HG03025 (cell line): Measurements from ENCODE around the gene RNF212.
"Not testable (repeated sequence)": the region's sequence is repeated elsewhere in the genome, so short reads cannot be mapped to it uniquely, and the experiment has no call there.

Source experiments
- ATAC-seq: cut with Tn5 transposase; IDR thresholded peaks from one replicate; pipeline ENCODE4 v1.9.1; 2021; ENCODE audit warnings: mild to moderate bottlenecking, moderate library complexity; ENCODE audit not compliant: unreplicated experiment, low FRiP score

Gene RNF212

GRCh38 chr4:1072830-1073446 is 40.4 kb downstream of the RNF212 start:
- no peak for ATAC-seq

GRCh38 chr4:1069394-1069793 is 44.0 kb downstream of the RNF212 start:
- ATAC-seq: no peak

GRCh38 chr4:1065732-1066131 is 47.6 kb downstream of the RNF212 start:
- no peak for ATAC-seq

GRCh38 chr4:1062419-1062818 is 50.9 kb downstream of the RNF212 start:
- no peak for ATAC-seq

- ATAC-seq: no peak
Observed at GRCh38 chr4:1061760-1062159, 51.6 kb downstream of the RNF212 start.

- no peak for ATAC-seq
Observed at GRCh38 chr4:1061056-1061700, 52.2 kb downstream of the RNF212 start.

GRCh38 chr4:1060621-1061020 is 52.7 kb downstream of the RNF212 start:
- no peak for ATAC-seq

- no peak for ATAC-seq
Observed at GRCh38 chr4:1060121-1060520, 53.2 kb downstream of the RNF212 start.

GRCh38 chr4:1058997-1059665 is 54.2 kb downstream of the RNF212 start:
- ATAC-seq: no peak

GRCh38 chr4:1058198-1058996 is 55.0 kb downstream of the RNF212 start:
- no peak for ATAC-seq

- ATAC-seq: no peak
Observed at GRCh38 chr4:1057403-1057745, 56.0 kb downstream of the RNF212 start.

- no peak for ATAC-seq
Observed at GRCh38 chr4:1056671-1057402, 56.5 kb downstream of the RNF212 start.

- ATAC-seq: no peak
Observed at GRCh38 chr4:1055721-1056590, 57.4 kb downstream of the RNF212 start.

- ATAC-seq: not testable (repeated sequence)
Observed at GRCh38 chr4:1055243-1055701, 58.1 kb downstream of the RNF212 start.

- ATAC-seq: not testable (repeated sequence)
Observed at GRCh38 chr4:1054696-1055242, 58.6 kb downstream of the RNF212 start.

GRCh38 chr4:1053891-1054290 is 59.5 kb downstream of the RNF212 start:
- ATAC-seq: not testable (repeated sequence)

GRCh38 chr4:1053080-1053661 is 60.2 kb downstream of the RNF212 start:
- ATAC-seq: no peak

GRCh38 chr4:1052231-1052671 is 61.1 kb downstream of the RNF212 start:
- ATAC-seq: no peak

- no peak for ATAC-seq
Observed at GRCh38 chr4:1051472-1051871, 61.9 kb downstream of the RNF212 start.
